Measurements from ENCODE around the gene MYOF.
"Not testable (repeated sequence)": the region's sequence is repeated elsewhere in the genome, so short reads cannot be mapped to it uniquely, and the experiment has no call there.

Gene MYOF

DNA sequence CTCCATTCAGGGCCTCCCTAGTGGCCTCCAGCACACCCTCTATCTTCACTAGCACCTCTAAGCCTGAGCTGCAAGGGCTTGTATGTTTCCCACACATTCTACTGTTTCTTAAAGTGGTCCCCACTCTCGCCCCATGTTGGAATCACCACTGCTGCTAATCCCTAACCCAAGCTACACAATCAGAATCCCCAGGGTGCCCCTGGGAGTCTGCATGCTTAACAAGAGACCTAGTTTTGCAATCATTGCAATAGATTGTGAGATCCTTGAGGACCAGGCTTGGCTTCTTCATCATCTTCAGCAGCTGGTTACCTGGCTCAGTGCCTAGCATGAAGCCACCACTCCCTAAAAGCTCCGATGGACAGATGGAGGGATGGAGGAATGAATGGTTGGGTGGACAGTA, 113.9 kb downstream of the MYOF start:
- no peak overlapping the region for H3K4me3 ChIP-seq (ENCODE audit: low read depth, low read length)
- in situ Hi-C loops (cut with HindIII; ENCODE audit: low sequenced_read_pairs) = no loop called here
- TF ChIP-seq, protein P1, sequence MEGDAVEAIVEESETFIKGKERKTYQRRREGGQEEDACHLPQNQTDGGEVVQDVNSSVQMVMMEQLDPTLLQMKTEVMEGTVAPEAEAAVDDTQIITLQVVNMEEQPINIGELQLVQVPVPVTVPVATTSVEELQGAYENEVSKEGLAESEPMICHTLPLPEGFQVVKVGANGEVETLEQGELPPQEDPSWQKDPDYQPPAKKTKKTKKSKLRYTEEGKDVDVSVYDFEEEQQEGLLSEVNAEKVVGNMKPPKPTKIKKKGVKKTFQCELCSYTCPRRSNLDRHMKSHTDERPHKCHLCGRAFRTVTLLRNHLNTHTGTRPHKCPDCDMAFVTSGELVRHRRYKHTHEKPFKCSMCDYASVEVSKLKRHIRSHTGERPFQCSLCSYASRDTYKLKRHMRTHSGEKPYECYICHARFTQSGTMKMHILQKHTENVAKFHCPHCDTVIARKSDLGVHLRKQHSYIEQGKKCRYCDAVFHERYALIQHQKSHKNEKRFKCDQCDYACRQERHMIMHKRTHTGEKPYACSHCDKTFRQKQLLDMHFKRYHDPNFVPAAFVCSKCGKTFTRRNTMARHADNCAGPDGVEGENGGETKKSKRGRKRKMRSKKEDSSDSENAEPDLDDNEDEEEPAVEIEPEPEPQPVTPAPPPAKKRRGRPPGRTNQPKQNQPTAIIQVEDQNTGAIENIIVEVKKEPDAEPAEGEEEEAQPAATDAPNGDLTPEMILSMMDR (IDR thresholded peaks at IDR 0.05; ENCODE audit: low read depth, low read length) = no peak
- DNase-seq (ENCODE audit: low read depth, low spot score) = no peak

DNA sequence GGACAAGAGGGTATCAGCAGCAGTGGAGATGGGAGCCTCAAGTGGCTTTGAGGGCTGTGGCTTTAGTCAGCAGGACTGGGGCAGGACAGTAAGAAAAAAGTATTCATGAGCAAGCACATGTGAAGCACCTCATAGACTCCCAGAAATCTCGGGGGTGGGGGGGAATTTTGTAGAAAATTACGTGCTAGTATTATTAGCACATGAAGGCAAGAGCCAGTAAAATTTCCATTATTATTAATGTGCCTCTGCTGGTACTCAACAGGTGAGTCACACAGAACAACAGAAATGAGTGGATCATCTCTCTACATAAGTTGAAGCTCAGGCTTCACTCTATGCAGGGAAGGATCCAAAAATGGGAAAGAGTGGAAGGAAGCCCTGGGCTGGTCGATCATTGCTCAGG, 114.5 kb downstream of the MYOF start:
- no peak overlapping the region for H3K4me3 ChIP-seq (ENCODE audit: low read depth, low read length)
- no peak for DNase-seq (ENCODE audit: low read depth, low spot score)
- in situ Hi-C loops (cut with HindIII; ENCODE audit: low sequenced_read_pairs) = no loop called here
- TF ChIP-seq, protein P1 (IDR thresholded peaks at IDR 0.05; ENCODE audit: low read depth, low read length) = no peak

DNA sequence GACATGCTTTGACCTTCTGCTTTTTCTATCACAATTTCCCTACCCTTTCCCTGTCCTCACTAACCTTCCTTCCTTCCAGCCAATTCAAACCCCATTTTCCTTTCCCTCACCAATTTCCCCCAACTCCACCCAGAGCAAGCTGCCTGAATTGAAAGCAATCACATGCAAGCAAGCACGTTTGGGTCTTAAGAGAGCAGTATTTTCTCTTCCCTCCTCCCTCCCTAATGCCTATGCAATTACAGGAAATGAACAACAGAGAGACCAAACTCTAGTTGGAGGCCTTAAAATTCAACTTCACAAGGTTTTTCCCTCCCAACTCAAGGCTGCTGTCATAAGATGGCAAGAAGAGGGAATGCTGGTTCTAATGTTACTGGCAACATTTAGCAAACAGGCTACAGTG, 117.2 kb downstream of the MYOF start:
- TF ChIP-seq, protein P1 (IDR thresholded peaks at IDR 0.05; ENCODE audit: low read depth, low read length) = no peak
- in situ Hi-C loops (cut with HindIII; ENCODE audit: low sequenced_read_pairs) = no loop called here
- no peak for DNase-seq (ENCODE audit: low read depth, low spot score)
- H3K4me3 ChIP-seq (ENCODE audit: low read depth, low read length) = no peak overlapping the region

DNA sequence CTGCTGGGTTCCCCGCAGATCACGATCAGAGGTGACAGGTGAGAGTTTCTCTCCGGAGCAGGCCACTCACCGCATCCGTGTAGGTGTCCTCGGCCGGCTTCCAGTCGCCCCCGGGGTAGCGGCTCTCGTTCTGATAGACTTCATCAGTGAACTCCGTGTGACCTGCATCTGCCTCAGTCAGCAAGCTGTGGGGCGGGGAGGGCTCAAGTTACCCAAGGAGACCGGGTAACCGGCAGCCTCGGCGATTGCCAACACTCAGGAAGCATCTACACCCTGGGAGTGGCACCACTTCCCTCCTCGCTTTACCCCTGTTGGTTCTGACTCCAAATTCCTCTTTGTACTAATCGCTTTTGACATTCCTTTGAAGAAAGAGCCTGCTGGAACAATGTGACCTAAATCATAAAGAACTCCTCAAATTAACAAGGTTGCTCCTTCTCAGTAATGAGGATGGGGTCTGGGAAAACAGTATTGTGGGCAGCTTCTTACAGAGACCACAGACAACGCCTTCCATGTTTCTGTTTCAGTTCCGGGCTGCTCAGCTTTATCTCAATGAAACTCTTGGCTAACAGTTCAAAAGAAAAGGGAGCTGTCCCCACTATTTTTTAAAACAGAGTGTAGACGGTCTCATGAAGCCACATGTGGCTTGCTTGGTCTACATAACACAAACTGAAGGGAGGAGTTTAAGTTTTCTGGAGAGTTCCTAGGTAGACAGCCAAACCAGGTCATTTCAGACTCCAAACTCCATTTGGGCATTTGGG, 118.1 kb downstream of the MYOF start:
- no peak for DNase-seq (ENCODE audit: low read depth, low spot score)
- in situ Hi-C loops (cut with HindIII; ENCODE audit: low sequenced_read_pairs) = no loop called here
- TF ChIP-seq, protein P1 (IDR thresholded peaks at IDR 0.05; ENCODE audit: low read depth, low read length) = no peak
- H3K4me3 ChIP-seq (ENCODE audit: low read depth, low read length) = no peak overlapping the region

DNA sequence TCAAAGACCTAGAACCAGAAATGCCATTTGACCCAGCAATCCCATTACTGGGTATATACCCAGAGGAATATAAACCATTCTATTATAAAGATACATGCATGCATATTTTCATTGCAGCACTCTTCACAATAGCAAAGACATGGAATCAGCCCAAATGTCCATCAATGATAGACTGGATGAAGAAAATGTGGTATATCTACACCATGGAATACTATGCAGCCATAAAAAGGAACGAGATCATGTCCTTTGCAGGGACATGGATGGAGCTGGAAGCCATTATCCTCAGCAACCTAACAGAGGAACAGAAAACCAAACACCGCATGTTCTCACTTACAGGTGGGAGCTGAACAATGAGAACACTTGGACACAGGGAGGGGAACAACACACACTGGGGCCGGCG, 123.7 kb downstream of the MYOF start:
- DNase-seq (ENCODE audit: low read depth, low spot score); in situ Hi-C loops (cut with HindIII; ENCODE audit: low sequenced_read_pairs); H3K4me3 ChIP-seq (ENCODE audit: low read depth, low read length): not testable (repeated sequence)

DNA sequence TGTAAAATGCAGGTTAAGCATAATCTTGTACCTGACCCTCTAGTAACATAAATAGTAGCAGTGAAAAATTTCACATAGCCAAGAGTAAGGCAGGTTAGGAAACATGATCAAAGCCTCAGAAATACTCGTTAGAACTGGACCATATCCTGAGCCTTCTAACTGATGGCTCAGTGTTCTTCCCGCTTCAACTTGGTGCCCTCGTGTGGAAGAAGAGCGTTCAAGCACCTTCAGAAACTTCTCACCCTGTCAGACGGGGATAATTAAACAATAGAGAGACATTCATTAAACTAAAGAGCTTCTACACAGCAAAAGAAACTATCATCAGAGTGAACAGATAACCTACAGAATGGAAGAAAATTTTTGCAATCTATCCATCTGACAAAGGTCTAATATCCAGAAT, 124.5 kb downstream of the MYOF start:
- in situ Hi-C loops (cut with HindIII; ENCODE audit: low sequenced_read_pairs) = no loop called here
- DNase-seq (ENCODE audit: low read depth, low spot score) = peak; percentile 28
- H3K4me3 ChIP-seq (ENCODE audit: low read depth, low read length) = no peak overlapping the region
- TF ChIP-seq, protein P1 (IDR thresholded peaks at IDR 0.05; ENCODE audit: low read depth, low read length) = peak; percentile 58

DNA sequence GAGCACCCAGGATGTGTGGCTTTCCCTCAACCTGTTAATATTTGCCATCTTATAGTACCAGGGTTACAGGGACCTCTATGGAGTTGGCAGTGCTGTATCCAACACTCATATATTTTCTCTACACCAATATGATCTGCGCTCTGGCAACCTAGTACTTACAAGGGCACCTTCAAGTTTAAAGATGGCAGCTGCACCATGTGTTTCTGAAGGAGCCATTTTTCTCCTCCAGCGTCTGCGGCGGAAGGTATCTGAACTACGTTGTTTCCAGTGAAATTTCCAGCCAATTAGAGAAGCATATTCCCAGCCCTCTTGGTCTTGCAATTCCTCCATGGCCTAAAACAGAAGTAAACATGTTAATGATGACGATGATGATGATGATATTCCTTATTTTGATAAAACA, 125.6 kb downstream of the MYOF start:
- no peak overlapping the region for H3K4me3 ChIP-seq (ENCODE audit: low read depth, low read length)
- no peak for DNase-seq (ENCODE audit: low read depth, low spot score)
- TF ChIP-seq, protein P1 (IDR thresholded peaks at IDR 0.05; ENCODE audit: low read depth, low read length) = no peak
- in situ Hi-C loops (cut with HindIII; ENCODE audit: low sequenced_read_pairs) = no loop called here

Measured in astrocyte of the spinal cord (primary cell).